Loucy (cell line): ENCODE measurements around the gene POFUT2.

Experiments
- H2AFZ ChIP-seq: fragments of 200-600 bp; sonication (generic); 2 replicates; pipeline ENCODE4 v1.6.0; 2016; ENCODE audit warnings: antibody characterized with exemption, mild to moderate bottlenecking, low read length, moderate library complexity
- H3F3A ChIP-seq: fragments of 200-600 bp; 2 replicates; pipeline ENCODE4 v1.6.0; 2016; ENCODE audit warnings: antibody characterized with exemption, low read depth, mild to moderate bottlenecking
- H3K27me3 ChIP-seq: fragments of 200-600 bp; sonication (generic); 2 replicates; pipeline ENCODE4 v1.6.1; 2014; ENCODE audit warnings: low read length, mild to moderate bottlenecking; ENCODE audit not compliant: insufficient read depth, poor library complexity, severe bottlenecking
- H3K36me3 ChIP-seq: fragments of 200-600 bp; sonication (generic); 2 replicates; pipeline ENCODE4 v1.6.1; 2016; ENCODE audit warnings: low read length; ENCODE audit not compliant: insufficient read depth
- H3K4me1 ChIP-seq: fragments of 200-600 bp; sonication (generic); 2 replicates; pipeline ENCODE4 v1.5.1; 2014; ENCODE audit warnings: low read length, mild to moderate bottlenecking; ENCODE audit not compliant: insufficient read depth, poor library complexity, severe bottlenecking
- H3K4me2 ChIP-seq: fragments of 200-600 bp; sonication (generic); 2 replicates; pipeline ENCODE4 v1.6.0; 2014; ENCODE audit warnings: antibody characterized with exemption, low read length, low read depth, mild to moderate bottlenecking; ENCODE audit not compliant: poor library complexity, severe bottlenecking
- H3K4me3 ChIP-seq: fragments of 200-600 bp; sonication (generic); 2 replicates; pipeline ENCODE4 v1.5.1; 2014; ENCODE audit warnings: low read length, mild to moderate bottlenecking, mixed read lengths; ENCODE audit not compliant: poor library complexity, severe bottlenecking
- H3K79me2 ChIP-seq: fragments of 200-600 bp; sonication (generic); 2 replicates; pipeline ENCODE4 v1.6.1; 2014; ENCODE audit warnings: low read length; ENCODE audit not compliant: insufficient read depth
- H3K9ac ChIP-seq: fragments of 200-600 bp; sonication (generic); 2 replicates; pipeline ENCODE4 v1.6.0; 2014; ENCODE audit warnings: mild to moderate bottlenecking, low read depth, low read length, moderate library complexity; ENCODE audit not compliant: poor library complexity, severe bottlenecking
- H3K9me2 ChIP-seq: fragments of 200-600 bp; sonication (generic); replicated peaks from 2 replicates; pipeline ENCODE4 v1.6.1; 2016; ENCODE audit warnings: low read depth, low read length, mixed read lengths
- H3K9me3 ChIP-seq: fragments of 200-600 bp; sonication (generic); 2 replicates; pipeline ENCODE4 v1.6.1; 2014; ENCODE audit warnings: mild to moderate bottlenecking, antibody characterized with exemption, low read length, low read depth; ENCODE audit not compliant: insufficient read depth
- H4K20me1 ChIP-seq: fragments of 200-600 bp; sonication (generic); 2 replicates; pipeline ENCODE4 v1.6.0; 2014; ENCODE audit warnings: antibody characterized with exemption, low read length, mild to moderate bottlenecking; ENCODE audit not compliant: insufficient read depth, poor library complexity, severe bottlenecking
- EZH2phosphoT487 ChIP-seq: fragments of 200-600 bp; IDR thresholded peaks from 2 replicates; pipeline ENCODE4 v1.6.1; 2018; ENCODE audit warnings: antibody characterized with exemption, mild to moderate bottlenecking, moderate library complexity, borderline replicate concordance
- TF ChIP-seq, protein P1 (sequence below): fragments of 200-600 bp; sonication (generic); conservative IDR thresholded peaks from 2 replicates; pipeline ENCODE4 v1.5.1; 2014; ENCODE audit warnings: mild to moderate bottlenecking, antibody characterized with exemption, low read length

The POFUT2 gene

DNA sequence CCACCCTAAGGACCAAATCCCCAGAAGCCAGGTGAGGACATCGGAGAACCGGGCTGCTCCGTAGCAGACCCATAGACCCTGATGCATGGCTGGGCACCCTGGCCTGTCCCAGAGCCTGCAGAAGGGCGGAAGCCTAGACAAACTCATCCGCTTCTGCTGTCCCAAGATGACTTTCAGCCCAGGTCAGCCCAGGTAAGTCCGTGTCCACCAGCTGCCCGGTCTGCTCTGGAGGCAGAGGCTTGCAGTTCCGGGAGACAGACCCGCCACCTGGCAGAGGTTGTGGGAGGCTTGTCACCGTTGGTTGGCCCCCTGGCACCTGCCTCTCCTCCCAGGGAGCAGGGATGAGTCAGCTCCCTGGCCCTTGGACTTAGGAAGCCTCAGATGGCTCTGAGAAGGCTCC is 22.8 kb upstream of the POFUT2 start:
- peaks cover 6% of the 10 kb centered on the region for H3K4me1 ChIP-seq
- H3F3A ChIP-seq = no peaks in the 10 kb centered on the region
- H3K9me2 ChIP-seq = no peaks in the 10 kb centered on the region
- H3K9ac ChIP-seq = no peak overlapping the region
- no peaks in the 10 kb centered on the region for H3K36me3 ChIP-seq
- H2AFZ ChIP-seq = no peak overlapping the region
- no peak for TF ChIP-seq EZH2phosphoT487
- TF ChIP-seq, protein P1, sequence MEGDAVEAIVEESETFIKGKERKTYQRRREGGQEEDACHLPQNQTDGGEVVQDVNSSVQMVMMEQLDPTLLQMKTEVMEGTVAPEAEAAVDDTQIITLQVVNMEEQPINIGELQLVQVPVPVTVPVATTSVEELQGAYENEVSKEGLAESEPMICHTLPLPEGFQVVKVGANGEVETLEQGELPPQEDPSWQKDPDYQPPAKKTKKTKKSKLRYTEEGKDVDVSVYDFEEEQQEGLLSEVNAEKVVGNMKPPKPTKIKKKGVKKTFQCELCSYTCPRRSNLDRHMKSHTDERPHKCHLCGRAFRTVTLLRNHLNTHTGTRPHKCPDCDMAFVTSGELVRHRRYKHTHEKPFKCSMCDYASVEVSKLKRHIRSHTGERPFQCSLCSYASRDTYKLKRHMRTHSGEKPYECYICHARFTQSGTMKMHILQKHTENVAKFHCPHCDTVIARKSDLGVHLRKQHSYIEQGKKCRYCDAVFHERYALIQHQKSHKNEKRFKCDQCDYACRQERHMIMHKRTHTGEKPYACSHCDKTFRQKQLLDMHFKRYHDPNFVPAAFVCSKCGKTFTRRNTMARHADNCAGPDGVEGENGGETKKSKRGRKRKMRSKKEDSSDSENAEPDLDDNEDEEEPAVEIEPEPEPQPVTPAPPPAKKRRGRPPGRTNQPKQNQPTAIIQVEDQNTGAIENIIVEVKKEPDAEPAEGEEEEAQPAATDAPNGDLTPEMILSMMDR = no peak
- H3K79me2 ChIP-seq = no peaks in the 10 kb centered on the region
- no peaks in the 10 kb centered on the region for H4K20me1 ChIP-seq
- H3K27me3 ChIP-seq = no peaks in the 10 kb centered on the region
- no peak overlapping the region for H3K4me3 ChIP-seq
- no peak overlapping the region for H3K4me2 ChIP-seq
- H3K9me3 ChIP-seq = no peaks in the 10 kb centered on the region

DNA sequence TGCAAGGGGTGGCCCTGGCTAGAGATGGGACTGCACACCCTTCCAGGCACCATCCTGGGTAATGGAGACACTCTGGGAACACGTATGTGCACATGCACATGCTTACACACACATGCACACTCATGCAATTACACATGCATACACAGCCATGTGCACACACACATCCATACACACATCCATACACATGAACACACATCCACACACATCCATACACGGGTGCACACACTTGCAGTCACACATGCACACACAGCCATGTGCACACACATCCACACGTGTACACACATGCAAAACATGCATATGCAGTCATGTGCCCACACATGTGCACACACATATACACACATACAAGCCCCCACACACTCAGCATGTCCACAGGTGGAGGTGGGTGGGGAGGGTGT is 22.3 kb upstream of the POFUT2 start:
- H2AFZ ChIP-seq = no peak overlapping the region
- H3K36me3 ChIP-seq = no peaks in the 10 kb centered on the region
- no peaks in the 10 kb centered on the region for H3F3A ChIP-seq
- H3K4me3 ChIP-seq = no peak overlapping the region
- H3K9me3 ChIP-seq = no peaks in the 10 kb centered on the region
- no peak overlapping the region for H3K9ac ChIP-seq
- H3K4me2 ChIP-seq = no peak overlapping the region
- H3K79me2 ChIP-seq = no peaks in the 10 kb centered on the region
- H4K20me1 ChIP-seq = no peaks in the 10 kb centered on the region
- H3K9me2 ChIP-seq = no peaks in the 10 kb centered on the region
- H3K4me1 ChIP-seq = peaks cover 6% of the 10 kb centered on the region
- TF ChIP-seq, protein P1 = no peak
- TF ChIP-seq EZH2phosphoT487 = no peak
- no peaks in the 10 kb centered on the region for H3K27me3 ChIP-seq

- Histone ChIP-seq H3K4me1 (peaks cover 6% of the 10 kb centered on the region), H4K20me1 (no peaks in the 10 kb centered on the region), H3K79me2 (no peaks in the 10 kb centered on the region), H3K36me3 (no peaks in the 10 kb centered on the region), H3K4me2 (peak overlapping the region; percentile 43), H3F3A (no peaks in the 10 kb centered on the region), H3K9me3 (no peaks in the 10 kb centered on the region), H3K4me3 (no peak overlapping the region), H3K27me3 (no peaks in the 10 kb centered on the region), H3K9ac (no peak overlapping the region), H2AFZ (peak overlapping the region; percentile 71), H3K9me2 (no peaks in the 10 kb centered on the region)
- TF ChIP-seq, protein P1 = peak; percentile 73
- TF ChIP-seq EZH2phosphoT487 = no peak
Observed at GRCh38 chr21:45309069-45309986, 21.6 kb upstream of the POFUT2 start.
